AG10803 (cell line): ENCODE data around the gene SLC25A22.

ENCODE experiments used
- DNase-seq: peaks from one replicate; pipeline ENCODE4 v3.0.0; 2010; ENCODE audit warnings: low read depth
- H3K4me3 ChIP-seq: 2 replicates; pipeline ENCODE4 v1.5.1; 2011; ENCODE audit warnings: mild to moderate bottlenecking, low read length, control low read depth
- TF ChIP-seq, protein P1 (sequence below): conservative IDR thresholded peaks from 2 replicates; pipeline ENCODE4 v1.5.1; 2011; ENCODE audit warnings: mild to moderate bottlenecking, low read length, control low read depth, inconsistent platforms

The SLC25A22 gene

DNA sequence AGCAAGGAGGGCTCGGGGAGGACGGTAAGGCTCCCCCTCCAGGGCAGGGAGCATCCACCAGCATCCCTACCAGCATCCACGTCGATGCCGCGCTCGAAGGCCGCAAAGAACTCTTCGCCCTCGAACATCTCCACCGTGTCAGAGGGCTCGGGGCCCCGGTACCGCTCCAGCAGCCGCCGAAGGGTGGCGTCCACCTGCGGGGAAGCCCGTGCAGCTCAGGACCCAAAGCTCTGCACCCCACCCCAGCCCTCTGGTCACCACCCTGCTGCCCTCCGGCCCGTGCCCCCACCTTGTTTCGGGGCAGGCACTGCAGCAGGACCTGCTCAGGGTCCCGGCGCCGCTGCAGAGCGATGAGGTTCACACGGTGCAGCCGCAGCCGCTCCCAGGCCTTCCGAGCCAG is 2.4 kb upstream of the SLC25A22 start:
- no peak overlapping the region for H3K4me3 ChIP-seq
- no peak for DNase-seq
- TF ChIP-seq, protein P1, sequence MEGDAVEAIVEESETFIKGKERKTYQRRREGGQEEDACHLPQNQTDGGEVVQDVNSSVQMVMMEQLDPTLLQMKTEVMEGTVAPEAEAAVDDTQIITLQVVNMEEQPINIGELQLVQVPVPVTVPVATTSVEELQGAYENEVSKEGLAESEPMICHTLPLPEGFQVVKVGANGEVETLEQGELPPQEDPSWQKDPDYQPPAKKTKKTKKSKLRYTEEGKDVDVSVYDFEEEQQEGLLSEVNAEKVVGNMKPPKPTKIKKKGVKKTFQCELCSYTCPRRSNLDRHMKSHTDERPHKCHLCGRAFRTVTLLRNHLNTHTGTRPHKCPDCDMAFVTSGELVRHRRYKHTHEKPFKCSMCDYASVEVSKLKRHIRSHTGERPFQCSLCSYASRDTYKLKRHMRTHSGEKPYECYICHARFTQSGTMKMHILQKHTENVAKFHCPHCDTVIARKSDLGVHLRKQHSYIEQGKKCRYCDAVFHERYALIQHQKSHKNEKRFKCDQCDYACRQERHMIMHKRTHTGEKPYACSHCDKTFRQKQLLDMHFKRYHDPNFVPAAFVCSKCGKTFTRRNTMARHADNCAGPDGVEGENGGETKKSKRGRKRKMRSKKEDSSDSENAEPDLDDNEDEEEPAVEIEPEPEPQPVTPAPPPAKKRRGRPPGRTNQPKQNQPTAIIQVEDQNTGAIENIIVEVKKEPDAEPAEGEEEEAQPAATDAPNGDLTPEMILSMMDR: no peak

DNA sequence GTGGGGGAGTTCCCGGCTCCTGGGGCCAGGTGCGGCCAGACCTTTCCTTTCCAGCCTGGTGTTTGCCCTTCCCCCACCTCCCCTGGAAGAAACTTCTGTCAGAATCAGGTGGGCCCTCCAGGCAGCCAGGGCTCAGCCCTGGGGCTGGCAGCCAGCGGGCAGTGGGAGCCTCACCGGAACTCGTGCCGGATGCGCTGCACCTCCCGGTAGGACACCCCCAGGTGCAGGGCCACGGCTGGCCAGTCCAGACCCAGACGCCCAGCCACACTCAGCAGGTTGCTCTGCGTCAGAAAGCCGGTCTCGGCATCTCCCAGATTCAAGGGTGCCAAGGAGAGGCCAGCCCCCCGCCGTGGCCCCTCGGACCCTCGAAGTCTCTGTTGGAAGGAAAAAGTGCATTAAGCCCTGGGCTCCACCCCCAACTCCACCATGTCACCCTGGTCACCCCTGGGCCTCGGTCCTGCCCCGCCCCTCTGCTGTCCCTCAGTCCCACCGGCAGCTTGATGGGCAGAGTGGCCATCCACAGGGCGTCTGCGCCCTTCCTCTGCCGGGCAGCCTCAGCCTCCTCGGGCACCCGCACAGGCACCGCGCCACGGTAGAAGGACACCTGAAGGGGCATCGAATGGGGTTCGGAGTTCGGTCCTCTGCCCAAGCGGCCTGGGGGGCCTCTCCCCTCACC is 1.7 kb upstream of the SLC25A22 start:
- DNase-seq: no peak

DNA sequence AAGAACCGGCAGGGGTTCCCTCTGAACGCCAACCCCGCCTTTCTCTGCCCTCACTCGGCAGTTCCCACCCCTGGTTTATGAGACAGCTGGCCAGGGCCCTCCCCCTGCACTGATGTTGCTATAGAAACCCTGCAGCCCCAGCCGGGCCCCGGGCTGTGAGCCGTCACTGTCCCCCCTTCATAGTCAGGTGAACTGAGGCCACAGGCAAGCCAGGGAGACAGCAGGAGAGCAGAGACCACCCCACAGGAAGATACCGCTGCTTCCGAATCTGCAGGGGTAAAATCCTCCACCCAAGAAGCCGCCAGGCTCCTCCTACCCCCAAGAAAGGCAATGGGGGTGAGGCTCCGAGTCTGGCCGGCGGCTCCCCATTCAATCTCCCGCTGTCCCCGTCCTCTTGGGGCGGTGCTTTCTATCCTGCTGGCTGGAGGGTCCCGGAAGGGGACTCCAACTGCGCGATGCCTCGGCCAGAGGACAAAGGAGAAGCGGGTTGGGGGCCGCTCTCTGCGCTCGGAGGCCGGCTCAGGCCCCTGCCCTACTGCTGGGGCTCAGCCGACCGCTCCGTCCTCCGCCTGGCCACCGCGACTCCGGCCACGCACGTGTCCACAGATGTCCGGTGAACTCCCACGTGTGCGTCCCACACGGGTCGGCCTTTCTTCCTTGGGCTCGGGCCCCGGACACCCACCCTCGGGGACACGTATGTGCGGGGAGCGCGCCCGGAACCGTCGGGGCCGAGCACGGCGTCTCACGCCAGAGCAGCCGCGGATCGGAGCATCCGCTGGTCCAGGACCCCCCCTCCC is 587 bp downstream of the SLC25A22 start:
- DNase-seq: peak; percentile 71
- H3K4me3 ChIP-seq: peak overlapping the region; percentile 77
- TF ChIP-seq, protein P1: no peak

More for the DNA sequence above, 1.7 kb upstream of the SLC25A22 start:
- no peak overlapping the region for H3K4me3 ChIP-seq
- TF ChIP-seq, protein P1: no peak

DNA sequence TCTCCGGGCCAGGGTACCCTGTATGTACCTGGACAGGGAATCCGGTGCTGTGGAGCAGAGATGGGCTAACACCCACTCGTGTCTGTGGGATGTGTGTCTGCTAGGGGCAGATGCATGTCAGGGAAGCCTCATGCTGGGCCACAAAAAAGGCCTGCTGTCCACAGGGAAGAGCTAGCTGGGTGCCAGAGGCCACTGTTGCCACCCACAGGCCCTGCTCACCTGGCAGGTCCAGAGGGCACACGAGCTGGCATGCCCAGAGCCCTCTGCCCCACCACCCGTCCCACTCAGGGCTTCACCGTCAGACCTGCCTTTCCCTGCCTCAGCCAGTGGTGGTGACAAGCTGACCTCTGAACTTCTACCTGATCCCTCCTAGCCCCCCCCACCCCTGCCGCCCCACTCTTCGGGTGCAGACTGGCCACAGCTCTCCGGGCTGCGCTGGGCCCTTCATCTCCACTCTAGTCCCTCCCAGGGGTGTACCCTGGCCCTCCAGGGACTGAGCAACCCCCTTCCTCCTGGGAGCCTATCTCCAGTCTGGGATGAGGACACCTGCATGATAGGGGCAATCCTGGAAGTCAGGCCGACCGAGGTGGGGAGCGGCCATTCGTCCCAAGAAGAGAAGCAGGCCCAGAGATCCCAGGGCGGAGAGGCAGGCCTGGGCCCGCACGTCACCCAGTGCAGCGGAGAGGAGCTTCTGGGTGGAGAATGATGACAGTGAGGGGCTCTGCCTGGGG is 1.4 kb downstream of the SLC25A22 start:
- no peak for DNase-seq
- H3K4me3 ChIP-seq: peak overlapping the region; percentile 77
- TF ChIP-seq, protein P1: no peak

DNA sequence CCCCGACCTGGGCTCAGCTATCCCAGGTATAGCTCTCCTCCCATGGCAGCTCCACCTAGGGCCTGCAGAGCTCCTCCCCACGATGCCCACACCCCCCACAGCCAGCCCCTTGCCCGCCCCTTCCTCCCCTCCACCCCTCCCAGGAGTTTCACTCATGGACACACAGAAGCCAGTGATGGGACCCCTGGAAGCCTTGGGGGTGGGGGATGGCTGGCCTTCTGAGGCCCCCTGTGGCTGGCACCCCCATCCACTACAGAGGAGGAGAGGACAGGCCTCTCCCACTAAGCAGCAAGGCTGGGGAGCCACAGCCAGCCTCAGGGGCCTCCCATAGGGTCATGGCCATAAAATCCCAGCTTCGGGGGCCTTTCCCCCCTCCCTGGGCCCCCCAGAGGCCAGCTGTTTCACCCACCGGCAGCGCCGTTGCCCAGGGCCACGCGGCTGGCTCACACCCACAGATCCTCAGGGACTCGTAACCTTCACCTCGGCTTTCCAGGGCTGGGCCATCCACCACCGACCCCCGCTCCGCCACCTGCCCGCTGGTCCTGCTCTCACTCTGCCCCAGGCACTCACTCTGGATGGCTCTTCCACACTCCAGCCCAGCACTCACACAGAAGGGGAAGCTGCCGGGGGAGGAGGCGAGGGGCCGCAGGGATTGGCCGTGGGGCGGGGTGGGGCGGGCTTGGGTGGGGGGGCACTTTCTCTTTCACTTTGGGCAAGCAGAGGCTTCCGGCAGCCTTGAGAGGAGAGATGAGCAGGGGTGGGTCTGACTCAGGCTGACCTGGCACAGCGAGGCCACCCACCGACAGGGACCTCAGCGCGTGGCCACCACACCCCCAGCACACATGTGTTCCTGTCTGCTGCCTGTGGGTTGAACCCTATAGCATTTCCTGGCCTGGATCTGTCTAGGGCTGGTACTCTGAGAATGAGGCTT is 2.2 kb downstream of the SLC25A22 start:
- TF ChIP-seq, protein P1: no peak
- H3K4me3 ChIP-seq: peak overlapping the region; percentile 77
- peak; percentile 81 for DNase-seq
